GM18511 (cell line): Measurements from ENCODE around the gene TCF7L2.
A peak's percentile ranks its signal among the peaks of the same experiment; 100 is the strongest.

Source experiments
- ATAC-seq: cut with Tn5 transposase; IDR thresholded peaks from one replicate; pipeline ENCODE4 v1.9.1; 2021; ENCODE audit warnings: mild to moderate bottlenecking, moderate library complexity; ENCODE audit not compliant: unreplicated experiment

Gene TCF7L2

DNA sequence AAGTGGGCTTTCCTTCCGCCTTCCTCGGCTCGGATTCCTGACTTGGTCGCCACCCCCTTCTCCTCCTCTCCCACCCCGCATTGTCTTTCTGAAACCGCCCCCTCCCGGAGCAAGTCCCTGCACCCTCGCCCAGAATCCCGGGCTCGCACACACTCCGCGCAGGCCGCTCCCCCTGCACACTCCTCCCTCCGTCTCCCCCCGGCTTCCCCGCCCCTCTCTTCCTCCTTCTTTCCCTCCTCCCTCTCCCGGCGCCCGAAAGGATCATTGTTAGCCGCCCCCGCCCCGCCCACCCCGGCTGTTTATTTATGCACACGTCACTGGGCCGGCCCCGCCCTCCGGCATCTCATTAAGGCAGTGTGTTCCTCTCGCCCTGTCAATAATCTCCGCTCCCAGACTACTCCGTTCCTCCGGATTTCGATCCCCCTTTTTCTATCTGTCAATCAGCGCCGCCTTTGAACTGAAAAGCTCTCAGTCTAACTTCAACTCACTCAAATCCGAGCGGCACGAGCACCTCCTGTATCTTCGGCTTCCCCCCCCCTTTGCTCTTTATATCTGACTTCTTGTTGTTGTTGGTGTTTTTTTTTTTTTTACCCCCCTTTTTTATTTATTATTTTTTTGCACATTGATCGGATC is at the start of gene TCF7L2:
Gene TCF7L2, plus strand, starts transcription at position 373 of the 633 bp plus-strand sequence. CDS start 510 bp downstream, outside the sequence.
- peak; percentile 56 for ATAC-seq

DNA sequence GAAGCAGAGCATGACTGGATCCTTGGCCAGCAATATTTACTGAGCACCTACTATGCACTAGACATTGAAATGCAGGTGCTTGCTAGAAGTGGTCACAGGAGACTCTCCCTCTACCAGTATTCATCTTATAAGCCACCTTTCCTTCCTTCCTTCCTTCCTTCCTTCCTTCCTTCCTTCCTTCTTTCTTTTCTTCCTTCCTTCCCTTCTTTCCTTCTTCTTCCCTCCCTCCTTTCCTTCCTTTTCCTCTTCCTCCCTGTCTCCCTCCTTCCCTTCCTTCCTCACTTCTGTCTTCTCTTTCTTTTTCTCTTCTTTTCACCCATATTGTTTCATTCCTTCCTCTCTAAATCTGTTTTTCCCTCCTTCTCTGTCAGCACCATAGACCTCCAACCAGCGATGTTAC is 47.3 kb upstream of the TCF7L2 start:
- ATAC-seq: no peak

DNA sequence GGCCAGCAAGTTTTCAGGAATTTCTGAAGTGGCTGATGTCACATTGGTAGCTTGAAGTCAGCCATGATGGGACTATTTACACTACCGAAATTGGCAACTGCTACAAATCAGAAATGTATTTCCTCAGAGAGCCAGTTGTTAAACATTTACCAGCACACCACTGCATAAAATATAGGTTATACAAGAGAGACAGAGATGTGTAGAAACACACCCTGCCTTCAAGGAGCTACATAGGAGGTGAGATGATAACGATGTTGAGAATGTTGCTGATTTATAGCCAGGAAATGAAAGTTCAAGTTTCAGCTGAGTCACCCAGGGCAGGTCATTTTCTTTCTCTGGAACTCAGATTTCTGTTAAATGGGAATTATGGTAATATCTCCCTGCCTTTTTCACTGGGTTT is 46.0 kb upstream of the TCF7L2 start:
- ATAC-seq: no peak

- no peak for ATAC-seq
Measured at GRCh38 chr10:112906945-112907344, 43.1 kb upstream of the TCF7L2 start.

- no peak for ATAC-seq
Measured at GRCh38 chr10:112907893-112908292, 42.2 kb upstream of the TCF7L2 start.

DNA sequence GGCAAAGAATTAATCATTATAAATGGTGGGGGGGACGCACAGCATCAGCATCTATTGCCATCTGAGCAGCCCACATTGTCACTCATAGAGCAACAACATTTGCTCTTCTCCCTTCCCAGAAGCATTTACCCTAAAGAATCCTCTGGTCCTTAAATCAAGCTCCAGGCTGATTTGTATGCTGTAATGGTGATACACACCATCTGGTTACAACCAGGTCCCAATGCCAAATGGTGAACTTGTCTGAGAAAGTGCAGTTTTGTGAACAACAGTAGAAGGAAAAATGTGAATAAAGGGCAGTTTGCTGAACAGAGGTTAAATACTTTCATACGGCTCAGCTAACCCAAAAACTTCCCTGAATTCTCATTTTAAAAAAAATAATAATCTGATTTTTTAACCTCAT is 38.8 kb upstream of the TCF7L2 start:
- no peak for ATAC-seq

- ATAC-seq: no peak
Measured at GRCh38 chr10:112912410-112912928, 37.6 kb upstream of the TCF7L2 start.

- ATAC-seq: no peak
Measured at GRCh38 chr10:112913255-112913654, 36.8 kb upstream of the TCF7L2 start.

- ATAC-seq: no peak
Measured at GRCh38 chr10:112913661-112914287, 36.3 kb upstream of the TCF7L2 start.

- no peak for ATAC-seq
Measured at GRCh38 chr10:112914288-112914952, 35.6 kb upstream of the TCF7L2 start.

GRCh38 chr10:112915590-112916572 is 34.2 kb upstream of the TCF7L2 start:
- ATAC-seq: peak; percentile 76

DNA sequence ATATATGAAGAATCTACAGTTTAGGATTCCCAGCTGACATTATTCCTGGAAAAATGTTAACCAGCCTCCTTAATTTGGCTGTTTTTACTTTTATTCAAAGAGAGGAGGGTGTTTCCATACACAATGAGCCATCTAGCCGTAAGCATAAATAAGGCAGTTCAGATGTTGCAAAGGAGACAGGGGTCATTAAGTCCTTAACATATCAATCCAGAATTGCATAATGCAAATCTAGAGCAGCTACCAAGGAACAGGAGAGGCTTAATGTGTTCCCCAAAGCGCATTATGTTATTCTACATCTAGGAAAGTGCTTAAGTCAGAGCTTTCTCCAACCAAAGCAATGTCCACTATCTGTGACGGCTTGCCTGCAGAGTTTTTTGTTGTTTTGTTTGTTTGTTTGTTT is 32.4 kb upstream of the TCF7L2 start:
- ATAC-seq: no peak

GRCh38 chr10:112918771-112919170 is 31.3 kb upstream of the TCF7L2 start:
- no peak for ATAC-seq

DNA sequence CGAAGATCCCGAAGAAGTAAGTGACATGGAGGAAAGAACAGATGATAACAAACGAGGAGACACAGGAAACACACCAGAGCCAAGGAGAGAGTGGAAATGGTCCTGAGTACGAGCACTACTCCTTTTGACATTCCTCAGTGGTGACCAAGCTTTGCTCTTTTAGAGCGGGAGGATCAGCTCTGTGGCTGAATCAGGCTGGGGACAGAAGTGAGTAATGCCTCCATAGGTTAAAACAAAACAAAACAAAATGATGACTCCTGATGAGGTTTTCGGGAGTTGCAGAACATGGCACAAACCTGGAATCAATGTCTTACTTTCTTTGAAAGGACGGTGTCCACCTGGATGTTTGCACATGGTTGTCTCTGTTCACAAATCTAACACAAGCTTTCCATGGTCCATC is 30.3 kb upstream of the TCF7L2 start:
- no peak for ATAC-seq

- no peak for ATAC-seq
Measured at GRCh38 chr10:112926906-112927688, 22.9 kb upstream of the TCF7L2 start.

GRCh38 chr10:112927980-112928379 is 22.1 kb upstream of the TCF7L2 start:
- ATAC-seq: no peak

DNA sequence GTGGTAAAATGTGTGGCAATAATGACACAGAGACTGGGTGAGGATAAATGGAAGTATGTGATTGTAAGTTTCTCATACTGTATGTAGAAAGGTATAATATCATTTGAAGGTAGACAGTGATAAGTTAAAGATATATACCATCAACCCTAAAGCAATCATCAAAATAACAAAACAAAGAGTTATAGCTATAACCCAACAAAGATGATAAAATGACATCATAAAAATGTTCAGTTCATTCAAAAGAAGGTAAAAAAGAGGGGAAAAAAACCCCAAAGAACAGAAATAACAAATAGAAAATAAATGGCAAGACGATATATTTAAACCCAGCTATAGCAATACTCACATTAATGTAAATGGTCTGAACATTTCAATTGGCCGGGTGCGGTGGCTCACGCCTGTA is 17.4 kb upstream of the TCF7L2 start:
- no peak for ATAC-seq

DNA sequence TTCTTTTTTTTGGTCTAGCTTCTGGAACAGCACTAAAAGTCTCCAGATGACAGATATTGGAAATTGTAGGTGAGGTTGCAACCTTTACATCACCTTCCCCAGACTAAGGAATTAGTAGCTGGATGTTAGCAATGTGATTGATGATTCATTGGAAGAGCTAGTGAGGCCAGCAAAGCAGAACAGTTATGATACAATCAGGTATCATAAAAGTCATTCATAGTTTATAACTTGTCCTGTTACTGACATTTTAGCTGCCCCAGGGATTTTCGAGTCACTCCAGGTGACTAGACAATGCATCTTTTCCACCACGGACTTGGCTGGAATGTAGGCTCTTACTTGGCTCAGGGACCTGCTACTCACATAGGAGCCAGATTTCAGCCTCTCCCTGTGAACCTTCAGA is 15.9 kb upstream of the TCF7L2 start:
- no peak for ATAC-seq

DNA sequence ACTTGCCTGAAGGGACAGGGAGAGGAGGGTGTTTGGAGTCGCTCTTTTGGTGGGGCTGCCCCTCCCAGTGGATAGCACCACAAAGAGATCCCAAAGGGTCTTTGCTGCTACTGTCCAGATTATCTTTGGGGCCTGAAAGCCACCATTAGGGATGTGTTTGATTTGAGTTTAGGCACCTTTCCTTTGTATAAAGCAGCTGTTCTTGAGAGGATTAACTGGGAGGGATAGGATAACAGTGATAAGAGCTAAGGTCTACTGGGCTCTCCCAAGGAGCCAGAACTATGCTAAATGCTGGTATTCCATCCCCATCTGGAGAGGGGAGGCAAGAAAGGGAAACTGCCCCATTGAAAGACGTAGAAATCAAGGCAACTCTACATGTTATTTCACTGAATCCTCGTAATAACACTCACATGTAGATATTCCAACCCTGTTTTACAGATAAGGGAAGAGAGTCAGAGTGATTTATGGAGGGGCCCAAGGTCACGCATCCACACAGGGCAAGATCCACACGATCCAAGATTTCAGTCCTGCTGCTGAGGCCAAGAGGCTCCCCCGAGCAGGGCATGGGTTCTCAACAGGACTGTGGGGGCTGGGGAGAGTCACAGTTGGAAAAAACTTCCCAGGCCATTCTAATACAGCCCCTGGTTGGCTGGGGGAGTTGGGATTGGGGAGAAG is 11.1 kb upstream of the TCF7L2 start:
- ATAC-seq: no peak

DNA sequence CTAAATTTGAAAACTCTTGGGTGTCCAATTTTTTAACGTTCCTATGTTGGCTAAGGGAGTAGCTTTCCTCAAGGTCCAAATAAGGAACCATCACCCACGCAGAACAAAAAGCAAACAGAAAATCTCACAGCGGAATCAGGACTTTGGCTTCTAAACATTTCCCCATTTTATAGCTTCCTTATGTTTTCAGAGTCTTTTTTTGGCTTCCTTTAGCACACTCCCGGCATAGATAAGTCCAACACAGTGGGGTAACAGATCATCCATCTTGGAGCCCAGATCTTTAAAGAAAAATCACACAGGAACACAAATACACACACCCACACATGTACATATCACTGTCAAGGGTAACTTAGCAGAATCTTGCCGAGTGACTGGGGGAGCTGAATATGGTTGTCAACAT is 4.2 kb upstream of the TCF7L2 start:
- ATAC-seq: no peak
